H9 (cell line): ENCODE results near the gene TMEM109. TPM values are rescaled to one million over a fixed set of nuclear protein-coding genes. Genes with fewer than 3 reads are reported as not detected.

Experiments
- DNase-seq: peaks from one replicate; pipeline ENCODE4 v3.0.0-alpha.2; 2017
- H2AFZ ChIP-seq: one replicate; pipeline ENCODE4 v1.6.1; 2013; ENCODE audit warnings: mild to moderate bottlenecking, low read length, control low read depth, moderate library complexity
- H2AK5ac ChIP-seq: 2 replicates; pipeline ENCODE4 v1.6.1; 2013; ENCODE audit warnings: low read length, control low read depth, mixed read lengths; ENCODE audit not compliant: insufficient read length
- H2BK120ac ChIP-seq: one replicate; pipeline ENCODE4 v1.6.1; 2013; ENCODE audit warnings: low read depth, mild to moderate bottlenecking, low read length, control low read depth, inconsistent platforms; ENCODE audit not compliant: poor library complexity, severe bottlenecking
- H2BK12ac ChIP-seq: 2 replicates; pipeline ENCODE4 v1.6.1; 2013; ENCODE audit warnings: low read length, control low read depth, mixed read lengths, low read depth; ENCODE audit not compliant: insufficient read length
- H2BK15ac ChIP-seq: 2 replicates; pipeline ENCODE4 v1.6.1; 2013; ENCODE audit warnings: low read depth, low read length, control low read depth
- H2BK20ac ChIP-seq: one replicate; pipeline ENCODE4 v1.6.1; 2013; ENCODE audit warnings: low read depth, mild to moderate bottlenecking, low read length, control low read depth, inconsistent platforms; ENCODE audit not compliant: poor library complexity, severe bottlenecking
- H2BK5ac ChIP-seq: 2 replicates; pipeline ENCODE4 v1.6.1; 2013; ENCODE audit warnings: low read length, control low read depth, mixed read lengths; ENCODE audit not compliant: insufficient read length
- H3K14ac ChIP-seq: 2 replicates; pipeline ENCODE4 v1.6.1; 2013; ENCODE audit warnings: low read length, control low read depth; ENCODE audit not compliant: insufficient read depth
- H3K18ac ChIP-seq: 2 replicates; pipeline ENCODE4 v1.6.1; 2013; ENCODE audit warnings: low read depth, mild to moderate bottlenecking, mixed read lengths, low read length, control low read depth; ENCODE audit not compliant: insufficient read length
- H3K23ac ChIP-seq: 2 replicates; pipeline ENCODE4 v1.6.1; 2013; ENCODE audit warnings: low read length, control low read depth, mixed read lengths, low read depth; ENCODE audit not compliant: insufficient read length
- H3K23me2 ChIP-seq: 2 replicates; pipeline ENCODE4 v1.6.1; 2013; ENCODE audit warnings: low read depth, mild to moderate bottlenecking, mixed read lengths, low read length, control low read depth; ENCODE audit not compliant: insufficient read length, poor library complexity, severe bottlenecking
- H3K27ac ChIP-seq: 2 replicates; pipeline ENCODE4 v1.5.1; 2013; ENCODE audit warnings: low read length, control low read depth, mixed read lengths, low read depth; ENCODE audit not compliant: insufficient read length
- H3K27me3 ChIP-seq: 2 replicates; pipeline ENCODE4 v1.6.1; 2013; ENCODE audit warnings: low read length, control low read depth, inconsistent platforms; ENCODE audit not compliant: insufficient read depth
- H3K4ac ChIP-seq: 2 replicates; pipeline ENCODE4 v1.6.1; 2013; ENCODE audit warnings: low read depth, mild to moderate bottlenecking, control low read depth, inconsistent platforms, low read length, moderate library complexity
- H3K4me1 ChIP-seq: 2 replicates; pipeline ENCODE4 v1.6.1; 2013; ENCODE audit warnings: low read length, control low read depth, inconsistent platforms; ENCODE audit not compliant: insufficient read depth
- H3K4me2 ChIP-seq: 2 replicates; pipeline ENCODE4 v1.6.1; 2013; ENCODE audit warnings: low read length, control low read depth, mixed read lengths; ENCODE audit not compliant: insufficient read length, insufficient read depth
- H3K56ac ChIP-seq: 2 replicates; pipeline ENCODE4 v1.6.1; 2013; ENCODE audit warnings: low read depth, mild to moderate bottlenecking, mixed read lengths, low read length, control low read depth; ENCODE audit not compliant: insufficient read length
- H3K79me1 ChIP-seq: 2 replicates; pipeline ENCODE4 v1.6.1; 2013; ENCODE audit warnings: low read depth, mild to moderate bottlenecking, moderate library complexity, low read length, control low read depth, inconsistent platforms; ENCODE audit not compliant: insufficient read depth, poor library complexity, severe bottlenecking
- H3K79me2 ChIP-seq: 2 replicates; pipeline ENCODE4 v1.6.1; 2013; ENCODE audit warnings: low read length, control low read depth, inconsistent platforms; ENCODE audit not compliant: insufficient read depth
- H3K9ac ChIP-seq: 2 replicates; pipeline ENCODE4 v1.6.1; 2013; ENCODE audit warnings: low read length, control low read depth, mixed read lengths; ENCODE audit not compliant: insufficient read length; ENCODE audit errors: extremely low read depth
- H3K9me3 ChIP-seq: one replicate; pipeline ENCODE4 v1.6.1; 2013; ENCODE audit warnings: low read depth, low read length, inconsistent platforms; ENCODE audit not compliant: control insufficient read depth
- H3T11ph ChIP-seq: one replicate; pipeline ENCODE4 v1.6.1; 2013; ENCODE audit warnings: mild to moderate bottlenecking, low read length, control low read depth, inconsistent platforms
- H4K20me1 ChIP-seq: one replicate; pipeline ENCODE4 v1.6.1; 2013; ENCODE audit not compliant: control insufficient read depth, insufficient read length, insufficient read depth
- H4K5ac ChIP-seq: 2 replicates; pipeline ENCODE4 v1.6.1; 2013; ENCODE audit warnings: low read depth, mild to moderate bottlenecking, mixed read lengths, low read length, control low read depth; ENCODE audit not compliant: insufficient read length
- H4K8ac ChIP-seq: replicated peaks from 2 replicates; pipeline ENCODE4 v1.6.1; 2013; ENCODE audit warnings: low read length, control low read depth, mixed read lengths, low read depth; ENCODE audit not compliant: insufficient read length
- H4K91ac ChIP-seq: 2 replicates; pipeline ENCODE4 v1.6.1; 2013; ENCODE audit warnings: low read depth, mild to moderate bottlenecking, moderate library complexity, mixed read lengths, low read length, control low read depth; ENCODE audit not compliant: insufficient read length
- H3K27ac Mint-ChIP-seq, 3 experiments: 2 replicates in 2 of 3; 3 replicates in 1 of 3; pipeline ENCODE4 v1.8.0; 2020 to 2021; ENCODE audit warnings: mixed read lengths in 3 of 3, mild to moderate bottlenecking in 1 of 3, moderate library complexity in 1 of 3
- H3K27me3 Mint-ChIP-seq: 2 replicates; pipeline ENCODE4 v1.8.0; 2021; ENCODE audit warnings: low read depth, mild to moderate bottlenecking, moderate library complexity, mixed read lengths
- H3K36me3 Mint-ChIP-seq, 3 experiments: 2 replicates in 2 of 3; 3 replicates in 1 of 3; pipeline ENCODE4 v1.8.0; 2020 to 2021; ENCODE audit warnings: low read depth in 3 of 3, mixed read lengths in 3 of 3; ENCODE audit not compliant: insufficient read depth in 1 of 3
- H3K4me1 Mint-ChIP-seq, 2 experiments: 2 replicates each; pipeline ENCODE4 v1.8.0; 2020; ENCODE audit warnings: mixed read lengths in 2 of 2
- H3K4me3 Mint-ChIP-seq, 2 experiments: 2 replicates in 1 of 2; 3 replicates in 1 of 2; pipeline ENCODE4 v1.8.0; 2020 to 2021; ENCODE audit warnings: mild to moderate bottlenecking in 2 of 2, mixed read lengths in 2 of 2, moderate library complexity in 1 of 2
- H3K9me3 Mint-ChIP-seq, 2 experiments: 2 replicates in 1 of 2; 3 replicates in 1 of 2; pipeline ENCODE4 v1.8.0; 2020; ENCODE audit warnings: mild to moderate bottlenecking in 2 of 2, mixed read lengths in 2 of 2, moderate library complexity in 1 of 2
- CTCF ChIP-seq: fragments of 200-600 bp; sonication (generic); conservative IDR thresholded peaks from 3 replicates; pipeline ENCODE4 v1.8.0; 2021; ENCODE audit warnings: antibody characterized with exemption, mild to moderate bottlenecking
- WGBS: extraction: QIAGEN DNeasy Blood & Tissue Kit; methylation state at CpG from one replicate; pipeline ENCODE4 v1.1.7; 2013; ENCODE audit warnings: missing lambda C conversion rate, low lambda C conversion rate, mixed read lengths; ENCODE audit not compliant: insufficient read length; ENCODE audit errors: extremely low coverage; 5-methylcytosine and 5-hydroxymethylcytosine counted together
- total RNA-seq: library from RNA; stranded (reverse); gene quantifications from 2 replicates; pipeline ENCODE4 v1.2.1, GENCODE V29; 2021

The TMEM109 gene
- total RNA-seq, 1 experiment from 2014 or later = 38.0 TPM

GRCh38 chr11:60900673-60901404 is 13.1 kb upstream of the TMEM109 start:
- no peak overlapping the region for H2BK12ac ChIP-seq
- no peak overlapping the region for H3K4ac ChIP-seq
- H3K79me1 ChIP-seq = peaks cover 5% of the 10 kb centered on the region
- no peaks in the 10 kb centered on the region for H3K27me3 ChIP-seq
- H3K4me3 Mint-ChIP-seq = no peak overlapping the region
- no peak overlapping the region for H2BK20ac ChIP-seq
- no peak overlapping the region for H3K18ac ChIP-seq
- H3K23ac ChIP-seq = no peak overlapping the region
- H3K9me3 Mint-ChIP-seq = no peaks in the 10 kb centered on the region
- H3K9me3 ChIP-seq = no peaks in the 10 kb centered on the region
- no peak overlapping the region for H3K4me2 ChIP-seq
- no peak overlapping the region for H4K91ac ChIP-seq
- peaks cover 2% of the 10 kb centered on the region for H4K20me1 ChIP-seq
- no peak overlapping the region for H2BK120ac ChIP-seq
- H2AFZ ChIP-seq = no peak overlapping the region
- no peak overlapping the region for H3K9ac ChIP-seq
- H3K4me1 Mint-ChIP-seq = peaks cover 7 to 15% of the 10 kb centered on the region in 2 experiments
- no peak overlapping the region for H3T11ph ChIP-seq
- DNase-seq = no peak
- H3K79me2 ChIP-seq = peaks cover 18% of the 10 kb centered on the region; the same call in 1 of the 2 replicates
- no CpG with 5 or more reads among the region's 13 CpGs for WGBS
- no peak overlapping the region for H3K27ac Mint-ChIP-seq
- no peak overlapping the region for H2BK15ac ChIP-seq
- TF ChIP-seq CTCF = no peak
- H2BK5ac ChIP-seq = no peak overlapping the region
- no peak overlapping the region for H2AK5ac ChIP-seq
- H3K36me3 Mint-ChIP-seq = peaks cover 42 to 76% (median 64%) of the 10 kb centered on the region in 3 experiments; a peak in 6 of 7 replicates
- no peak overlapping the region for H4K8ac ChIP-seq
- peaks cover 3% of the 10 kb centered on the region; the same call in 1 of the 2 replicates for H3K4me1 ChIP-seq
- no peak overlapping the region for H3K56ac ChIP-seq
- H4K5ac ChIP-seq = no peak overlapping the region
- no peak overlapping the region for H3K27ac ChIP-seq
- peaks cover 4% of the 10 kb centered on the region for H3K23me2 ChIP-seq
- H3K27me3 Mint-ChIP-seq = no peaks in the 10 kb centered on the region
- H3K14ac ChIP-seq = no peak overlapping the region
